Inferior parietal cortex (tissue), 1 donor: Measurements from ENCODE around the gene NFATC1.

ENCODE experiments used
- DNase-seq: peaks from one replicate; pipeline ENCODE4 v3.0.0-alpha.2; 2016; ENCODE audit errors: extremely low spot score

NFATC1 gene

DNA sequence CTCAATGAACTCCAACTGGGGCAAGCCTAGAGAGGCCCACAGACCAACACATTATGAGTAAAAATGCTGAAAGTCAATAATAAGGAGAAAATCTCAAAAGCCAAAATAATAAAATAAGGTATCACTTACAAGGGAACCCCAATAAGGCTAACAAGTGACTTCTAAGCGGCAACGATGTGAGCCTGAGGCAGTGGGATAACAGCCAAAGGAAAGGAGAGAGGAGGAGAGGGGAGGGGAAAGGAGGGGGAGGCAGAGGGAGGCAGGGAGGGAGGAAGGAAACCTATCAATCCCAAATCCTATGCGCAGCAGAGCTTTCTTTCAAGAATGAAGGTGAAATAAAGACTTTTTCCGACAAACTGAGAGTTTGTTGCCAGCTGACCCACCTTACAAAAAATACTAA is 6.0 kb upstream of the NFATC1 start:
- DNase-seq = no peak

DNA sequence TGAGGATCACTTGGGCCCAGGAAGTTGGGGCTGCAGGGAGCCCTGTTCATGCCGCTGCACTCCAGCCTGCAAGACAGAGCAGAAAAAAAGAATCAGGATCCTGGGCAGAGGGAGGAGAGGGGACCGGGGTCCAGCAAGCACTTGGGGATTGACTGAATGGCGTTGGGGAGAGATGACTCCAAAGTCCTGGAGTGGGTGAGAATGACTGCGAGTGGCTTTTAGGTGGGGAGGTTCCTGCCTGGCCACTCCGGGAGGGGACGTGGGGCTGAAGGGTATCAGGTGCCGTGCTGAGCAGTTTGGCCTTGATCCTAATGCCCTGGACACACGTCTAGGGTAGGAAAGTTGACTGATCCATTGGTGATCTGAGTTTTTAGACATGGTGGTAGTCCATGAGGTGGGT is 3.5 kb upstream of the NFATC1 start:
- DNase-seq = no peak

DNA sequence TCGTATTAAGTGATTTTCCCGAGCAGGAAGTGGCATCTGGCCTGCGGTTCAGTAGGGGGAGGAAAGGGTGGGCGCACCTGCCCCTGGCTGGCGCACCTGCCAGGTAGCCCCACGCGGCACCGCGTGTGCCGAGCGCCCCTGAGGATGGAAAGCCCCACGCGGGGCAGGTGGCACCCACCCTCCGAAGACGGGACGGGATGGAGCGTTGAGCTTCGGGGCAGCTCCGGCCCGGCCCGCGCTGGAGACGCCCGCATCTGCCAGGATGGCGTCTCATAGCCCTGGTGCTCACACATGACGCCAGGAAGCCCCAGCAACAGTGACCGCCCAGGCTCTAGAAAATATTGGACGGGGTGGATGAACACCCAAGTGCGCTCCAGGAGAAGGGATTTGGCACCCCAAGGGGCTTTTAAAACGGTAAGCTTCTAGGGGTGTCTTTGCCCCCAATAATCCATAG is 2.5 kb upstream of the NFATC1 start:
- no peak for DNase-seq

DNA sequence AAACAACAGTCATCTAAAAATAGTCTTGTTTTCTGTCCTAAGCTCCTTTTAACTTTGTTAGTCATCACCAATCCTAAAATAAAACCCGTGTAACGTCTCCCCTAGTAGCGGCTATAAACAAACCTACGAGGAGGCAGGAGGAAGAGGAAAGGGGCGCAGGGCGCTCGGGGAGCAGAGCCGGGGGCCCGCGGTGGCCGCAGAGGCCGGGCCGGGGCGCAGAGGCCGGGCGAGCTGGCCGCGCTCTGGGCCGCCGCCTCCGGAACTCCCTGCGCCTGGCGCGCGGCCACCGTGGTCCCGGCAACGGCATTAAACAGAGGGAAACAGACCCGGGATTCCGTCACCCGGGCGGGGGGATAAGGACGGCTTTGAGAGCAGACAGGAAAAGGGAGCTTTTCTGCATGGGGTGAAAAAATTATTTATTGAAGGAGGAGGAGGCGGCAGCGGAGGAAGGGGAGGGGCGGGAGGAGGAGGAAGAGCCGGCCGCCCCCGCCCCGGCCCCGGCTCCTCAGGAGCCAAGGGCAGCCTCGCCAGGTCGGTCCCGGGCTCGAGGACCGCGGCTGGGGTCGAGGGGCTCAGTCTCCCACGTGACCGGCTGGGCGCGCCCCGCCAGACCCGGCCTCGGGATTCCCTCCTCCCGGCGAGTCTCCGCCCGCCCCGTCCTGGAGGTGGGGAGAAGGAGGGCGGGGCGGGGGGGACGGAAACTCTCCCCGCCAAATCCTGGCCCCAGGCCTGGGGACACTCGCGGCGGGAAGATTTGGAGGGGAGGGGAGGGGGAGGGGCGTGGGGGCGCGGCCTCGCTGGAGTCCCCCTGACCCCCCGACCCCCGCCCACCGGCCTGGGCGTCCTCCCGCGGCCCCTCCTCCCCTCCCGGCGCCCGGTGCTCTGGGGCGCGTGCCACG is 1.8 kb upstream of the NFATC1 start:
- no peak for DNase-seq

DNA sequence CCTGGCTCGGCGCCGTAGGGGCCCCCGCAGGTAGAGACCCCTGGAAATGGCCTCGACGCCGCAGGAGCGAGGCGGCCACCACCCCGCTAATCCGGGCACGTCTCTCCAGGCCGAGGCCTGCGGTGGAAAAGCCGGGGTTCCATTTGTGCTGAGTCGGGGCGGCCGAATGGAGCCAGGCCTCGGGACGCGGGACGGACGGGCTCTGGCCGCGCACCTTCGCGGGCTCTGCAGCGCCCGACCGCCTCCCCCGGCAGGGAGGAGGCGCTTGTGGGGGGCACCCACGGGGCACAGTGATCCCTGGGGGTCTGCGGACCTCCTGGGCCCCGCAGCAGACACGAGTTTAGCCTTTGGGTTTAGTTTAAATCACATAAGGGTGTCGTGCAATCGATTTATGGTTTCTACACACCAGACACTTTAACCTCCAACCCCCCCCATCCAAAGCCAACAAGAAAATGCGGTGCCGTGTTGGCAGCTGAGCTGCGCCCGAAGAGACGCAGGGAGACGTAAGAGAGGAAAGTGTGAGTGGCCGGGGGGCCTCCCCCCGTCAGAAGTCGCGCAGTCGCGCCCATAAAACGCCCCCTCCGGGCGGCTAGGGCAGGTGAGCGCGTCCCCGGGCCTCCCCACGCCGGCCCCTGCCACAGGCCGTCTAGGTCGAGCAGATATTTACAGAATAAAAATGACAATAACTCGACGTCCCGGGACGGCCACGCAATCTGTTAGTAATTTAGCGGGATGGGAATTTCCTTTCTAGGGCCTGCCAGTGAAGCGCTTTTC is 1.0 kb upstream of the NFATC1 start:
- no peak for DNase-seq

DNA sequence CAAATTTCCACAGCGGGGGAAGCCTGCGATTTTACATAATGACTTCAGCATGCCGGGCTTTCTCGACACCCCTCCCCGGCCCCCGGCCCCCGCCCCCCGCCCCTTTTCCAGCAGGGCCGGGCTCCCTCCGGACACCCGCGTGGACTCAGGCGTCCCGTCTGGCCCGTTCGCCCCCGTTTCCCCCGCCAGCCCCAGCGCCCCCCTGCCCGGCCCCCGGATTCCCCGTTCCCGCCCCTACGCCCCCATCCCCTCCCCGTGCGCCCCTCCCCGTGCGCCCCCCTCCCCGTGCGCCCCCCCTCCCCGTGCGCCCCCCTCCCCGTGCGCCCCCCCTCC is 456 bp upstream of the NFATC1 start:
- no peak for DNase-seq

DNA sequence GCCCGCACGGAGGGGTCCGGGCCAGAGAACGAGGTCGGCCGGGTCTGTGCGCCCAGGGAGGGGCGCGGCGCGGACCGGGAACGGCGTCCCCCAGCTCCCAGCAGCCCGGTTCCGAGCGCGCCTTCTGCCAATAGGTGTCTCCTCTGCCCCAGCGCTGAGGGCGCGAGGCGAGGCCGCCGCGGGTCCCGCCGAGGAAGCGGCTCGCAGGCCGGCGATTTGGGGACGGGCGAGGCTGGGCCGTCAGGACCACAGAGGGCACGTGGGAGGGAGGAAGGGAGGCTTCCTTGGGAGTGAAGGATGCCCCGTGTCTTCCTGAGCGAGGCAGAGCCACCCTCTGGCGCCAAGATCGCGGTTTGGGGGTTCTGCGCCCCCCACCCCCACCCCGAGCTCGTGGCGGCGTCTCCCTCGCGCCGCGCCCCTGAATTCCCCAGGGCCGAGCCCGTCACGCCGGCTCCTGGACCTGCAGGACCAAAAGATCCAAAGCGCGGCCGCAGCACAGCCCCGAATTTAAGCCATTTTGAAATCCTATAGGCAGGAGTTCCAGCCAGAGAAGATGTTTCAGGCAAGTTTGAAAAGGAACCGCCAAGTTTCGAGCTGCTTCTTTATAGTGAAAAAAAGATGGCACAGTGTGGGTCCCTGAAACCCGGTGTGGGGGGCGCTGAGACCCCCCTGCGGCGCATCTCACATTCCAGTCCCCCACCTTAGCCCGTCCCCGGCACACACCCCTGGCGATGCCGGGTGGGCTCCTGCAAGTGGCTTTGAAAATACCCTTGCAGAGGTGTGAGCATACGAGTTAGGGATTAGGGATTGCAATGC is 909 bp downstream of the NFATC1 start:
- DNase-seq = no peak

DNA sequence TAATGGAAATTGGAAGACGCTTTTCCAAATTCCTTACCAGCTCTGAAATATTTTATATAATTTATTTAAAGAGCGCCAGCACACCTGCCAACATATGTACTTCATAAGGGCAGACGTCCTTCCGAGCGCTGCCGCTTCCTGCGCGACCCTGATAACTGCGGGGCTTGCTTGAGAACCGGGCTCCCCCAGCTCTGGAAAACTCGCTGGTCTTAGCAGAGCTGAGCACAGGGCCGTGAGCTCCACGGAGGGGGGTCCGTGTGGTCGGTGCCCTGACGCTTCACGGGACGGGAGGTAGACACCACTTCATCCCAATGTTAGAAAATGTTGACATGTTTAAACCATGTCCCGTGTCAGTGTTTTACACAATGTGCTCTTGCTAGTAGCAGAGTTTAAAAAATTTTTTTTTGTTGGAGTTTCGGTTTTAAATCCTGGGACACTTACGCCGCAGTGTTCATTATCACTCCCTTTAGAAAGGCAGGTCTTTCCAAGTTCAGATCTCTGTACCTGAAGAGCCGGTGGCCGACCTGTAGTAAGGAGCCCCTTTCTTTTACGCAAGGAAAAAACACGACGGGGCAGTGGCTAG is 1.6 kb downstream of the NFATC1 start:
- DNase-seq = no peak

DNA sequence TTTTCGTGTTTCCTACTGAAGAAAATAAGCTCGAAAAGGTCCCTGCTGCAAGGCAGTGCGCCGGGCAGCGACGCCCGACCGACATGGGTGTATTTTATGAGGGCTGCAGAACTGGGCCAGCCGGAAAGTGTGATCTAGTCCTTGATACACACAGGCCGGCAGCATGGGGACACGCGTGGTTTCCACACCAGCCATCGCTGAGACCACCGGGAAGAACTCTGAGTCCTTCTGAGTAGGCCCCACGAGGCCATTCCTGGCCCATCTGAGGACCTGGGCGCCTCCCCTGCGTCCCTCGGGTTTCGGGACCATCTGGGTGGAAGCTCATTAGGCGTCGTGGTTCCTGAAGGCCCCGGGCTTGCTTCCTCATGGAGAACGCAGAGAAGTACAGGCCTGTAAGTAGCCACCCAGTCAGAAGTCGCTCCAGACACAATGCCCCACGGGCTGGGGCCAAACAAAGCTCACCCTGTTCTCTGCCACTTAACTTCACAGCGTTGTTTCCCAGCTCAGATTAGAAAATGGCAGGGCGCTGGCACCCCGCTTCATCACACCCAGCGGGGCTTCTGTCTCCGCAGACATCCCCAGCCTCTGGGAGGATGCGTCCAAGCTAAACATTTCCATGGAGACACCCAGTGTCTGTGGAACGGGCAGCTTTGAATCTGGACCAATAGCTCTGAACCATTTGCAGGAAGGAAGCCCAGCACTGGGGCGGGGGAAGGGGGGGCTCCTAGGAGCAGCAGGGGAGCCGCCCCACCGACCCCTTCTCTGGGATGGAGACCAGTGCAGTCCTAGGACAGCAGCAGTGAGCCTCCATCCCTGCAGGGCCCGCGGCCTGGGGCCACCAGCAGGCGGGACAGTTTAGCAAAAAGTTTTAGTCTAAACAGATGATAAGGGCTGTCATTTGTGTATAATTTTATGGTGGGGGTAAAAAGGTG is 2.4 kb downstream of the NFATC1 start:
- DNase-seq = no peak

DNA sequence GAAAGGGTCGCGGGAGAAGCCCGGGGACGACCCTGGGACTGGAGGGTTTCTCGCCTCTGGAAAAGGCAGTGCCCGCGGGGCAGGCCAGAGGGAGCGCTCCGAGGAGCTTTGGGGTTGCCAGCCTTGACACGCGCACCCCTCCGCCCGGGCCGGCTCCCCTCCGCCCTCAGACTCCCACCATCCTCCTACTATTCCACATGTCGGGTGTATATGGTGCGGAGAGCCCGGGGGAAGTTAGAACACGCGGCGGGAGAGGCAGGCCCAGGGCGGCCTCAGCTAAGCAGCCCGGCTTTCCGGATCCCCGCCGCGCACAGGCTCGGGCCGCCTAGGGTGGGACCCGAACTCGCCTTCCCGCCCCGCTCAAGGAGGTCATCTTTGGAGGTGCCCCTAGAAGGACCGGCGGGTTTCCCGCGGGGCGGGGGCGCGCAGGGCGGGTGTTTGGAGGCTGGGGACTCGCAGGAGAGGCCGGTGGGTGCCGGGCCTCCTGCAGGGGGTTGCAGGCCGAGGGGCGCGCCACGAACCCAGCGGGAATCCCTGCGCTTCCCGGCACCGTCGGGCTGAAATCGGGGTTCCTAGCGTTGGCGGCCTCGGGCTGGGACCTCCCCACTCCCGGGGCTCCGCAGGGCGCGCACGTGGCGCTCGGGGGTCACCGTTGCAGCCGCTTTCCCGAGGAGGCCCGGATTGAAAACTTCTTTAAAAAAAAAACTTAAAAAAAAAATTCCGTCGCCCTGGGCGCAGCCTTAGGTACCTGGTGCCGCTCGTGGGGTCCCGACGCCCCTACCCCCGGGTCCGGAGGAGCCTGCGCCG is 3.7 kb downstream of the NFATC1 start:
- DNase-seq = no peak

DNA sequence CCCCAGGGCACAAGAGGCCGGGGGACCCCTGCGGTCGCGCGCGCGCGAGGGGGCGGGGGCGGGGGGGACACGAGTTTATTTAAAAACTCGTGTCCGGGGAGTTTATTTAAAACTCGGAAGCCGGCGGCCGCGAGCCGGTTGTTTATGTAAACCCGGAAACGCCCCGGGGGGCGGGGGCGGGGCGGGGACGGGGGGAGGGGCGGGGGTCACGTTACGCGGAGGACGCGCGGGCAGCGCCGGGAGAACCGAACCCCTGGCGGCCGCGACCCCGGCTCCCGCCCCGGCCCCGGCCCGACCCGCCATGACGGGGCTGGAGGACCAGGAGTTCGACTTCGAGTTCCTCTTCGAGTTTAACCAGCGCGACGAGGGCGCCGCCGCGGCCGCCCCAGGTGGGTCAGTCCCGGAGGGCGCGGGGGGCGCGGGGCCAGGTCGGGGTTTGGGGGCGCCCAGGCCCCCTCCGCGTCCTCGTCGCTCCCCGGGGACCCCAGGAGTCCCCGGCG is 4.4 kb downstream of the NFATC1 start:
- no peak for DNase-seq

DNA sequence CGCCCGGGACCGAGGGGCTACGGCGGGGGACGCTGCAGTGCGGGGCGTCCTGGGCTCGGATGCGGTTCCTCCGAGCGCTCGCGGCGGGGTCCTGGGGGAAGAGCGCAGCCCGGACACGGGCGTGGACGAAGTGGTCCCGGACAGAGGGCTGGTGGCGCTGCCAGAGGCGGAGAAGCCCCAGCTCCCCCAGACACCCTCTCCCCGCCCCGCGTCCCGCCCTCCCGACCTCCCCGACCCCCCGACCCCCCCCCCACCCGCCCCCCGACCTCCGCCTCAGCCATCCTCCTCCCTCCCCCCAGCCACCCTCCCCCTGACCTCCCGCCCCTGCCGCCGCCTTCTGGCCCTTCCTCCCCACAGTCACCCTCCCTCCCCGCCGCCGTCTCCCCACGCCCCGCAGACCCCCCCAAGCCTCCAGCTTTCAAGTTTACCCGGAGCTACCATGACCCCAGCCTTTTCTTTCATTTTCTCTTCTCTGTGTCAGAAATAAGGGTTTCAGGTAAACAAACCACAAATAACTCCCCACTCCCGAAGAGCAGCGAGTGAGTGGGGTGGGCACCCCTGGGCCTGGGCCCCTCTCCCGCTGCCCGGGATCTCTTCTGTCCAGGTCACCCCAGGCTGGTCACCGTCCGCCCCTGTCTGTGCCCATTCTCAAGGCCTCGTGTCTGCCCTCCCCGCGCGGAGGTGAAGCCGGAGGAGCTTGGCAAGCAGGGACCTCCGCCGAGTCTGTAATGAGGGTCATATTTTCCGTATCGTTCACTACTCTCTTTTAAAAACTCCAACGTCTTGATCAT is 5.1 kb downstream of the NFATC1 start:
- no peak for DNase-seq

DNA sequence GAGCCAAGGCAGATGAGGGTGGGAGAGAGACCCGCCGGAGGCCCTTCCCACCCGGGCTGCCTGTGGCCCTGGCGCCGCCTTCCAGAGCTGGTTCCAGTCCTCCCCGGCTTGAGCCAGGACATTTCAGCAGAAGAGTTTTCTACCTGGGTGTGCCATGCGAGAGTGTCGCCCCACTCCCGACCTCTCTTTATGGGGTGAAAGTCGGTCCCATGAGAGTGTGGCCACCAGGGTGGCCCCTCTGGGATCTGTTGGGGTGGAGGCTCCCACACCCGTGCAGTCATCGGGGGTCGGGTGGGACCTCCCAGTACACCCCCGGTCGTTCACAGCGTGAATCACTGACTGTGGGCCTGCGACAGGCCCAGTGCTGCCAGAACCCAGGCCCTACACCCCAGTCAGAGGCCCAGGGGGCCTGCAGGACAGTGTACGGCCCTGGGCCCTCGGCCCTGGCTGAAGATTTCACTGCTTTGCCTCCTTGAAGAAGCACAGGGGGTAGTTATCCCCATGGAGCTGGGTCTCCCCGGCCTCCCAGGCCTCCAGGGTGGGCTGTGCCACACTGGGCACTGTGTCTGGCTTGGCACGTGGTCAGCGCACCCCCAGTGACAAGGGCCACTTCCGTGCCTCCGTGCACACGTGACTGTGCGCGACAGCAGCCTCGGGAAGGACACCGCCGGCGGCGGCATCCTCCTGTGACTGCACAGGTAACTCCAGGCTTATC is 5.9 kb downstream of the NFATC1 start:
- no peak for DNase-seq

DNA sequence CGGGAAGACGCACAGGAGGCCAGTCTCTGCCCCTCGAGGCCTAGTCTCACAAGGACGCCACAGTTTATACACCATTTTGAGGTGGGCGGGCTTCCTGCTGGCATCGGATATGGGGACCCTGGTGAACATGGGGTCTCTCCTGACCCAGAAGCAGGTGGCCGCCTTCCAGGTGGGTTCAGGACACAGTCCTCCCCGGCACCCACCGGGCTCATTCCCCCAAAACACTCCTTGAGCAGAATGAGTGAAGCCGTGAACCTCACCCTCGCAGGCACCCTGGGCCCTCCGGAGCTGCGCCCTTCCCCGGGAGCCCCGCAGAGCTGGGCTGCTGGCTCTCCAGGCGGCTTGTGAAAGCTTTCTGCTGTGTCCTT is 6.5 kb downstream of the NFATC1 start:
- DNase-seq = no peak

DNA sequence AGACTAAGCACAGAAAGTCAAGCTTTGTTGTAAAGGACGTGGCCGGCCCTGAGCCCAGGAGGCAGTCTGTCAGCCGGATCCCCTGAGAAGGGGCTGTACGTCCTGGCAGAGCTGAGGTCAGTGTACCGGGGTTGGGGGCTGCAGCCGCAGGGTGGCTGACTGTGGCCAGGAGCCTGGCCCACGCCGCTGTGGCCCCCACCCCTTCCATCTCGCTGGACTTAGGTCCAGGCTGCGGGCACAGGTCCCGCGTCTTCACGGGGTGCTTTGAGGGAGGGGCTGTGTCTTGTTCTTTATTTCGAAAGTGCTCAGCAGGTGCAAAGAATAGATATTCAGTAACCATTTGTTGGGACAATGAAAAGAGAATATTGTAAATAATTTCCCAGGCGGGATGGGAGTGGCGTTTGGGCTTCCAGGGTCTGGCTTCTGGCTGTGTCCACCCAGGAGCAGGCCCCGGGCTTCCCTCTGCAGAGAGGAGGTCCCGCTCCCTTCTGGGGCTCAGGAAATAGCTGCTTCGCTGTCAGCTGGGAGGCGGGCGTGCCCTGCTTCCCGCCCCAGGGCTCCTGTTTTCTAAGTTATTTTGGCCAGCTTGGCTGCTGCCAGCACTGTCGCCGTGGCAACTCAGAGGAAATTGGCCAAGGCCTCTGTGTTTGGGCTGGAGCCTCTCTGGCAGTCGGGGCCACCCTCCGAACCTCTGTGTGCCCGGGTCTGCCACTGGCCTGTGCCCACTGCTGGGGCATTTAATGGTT is 7.4 kb downstream of the NFATC1 start:
- DNase-seq = no peak

DNA sequence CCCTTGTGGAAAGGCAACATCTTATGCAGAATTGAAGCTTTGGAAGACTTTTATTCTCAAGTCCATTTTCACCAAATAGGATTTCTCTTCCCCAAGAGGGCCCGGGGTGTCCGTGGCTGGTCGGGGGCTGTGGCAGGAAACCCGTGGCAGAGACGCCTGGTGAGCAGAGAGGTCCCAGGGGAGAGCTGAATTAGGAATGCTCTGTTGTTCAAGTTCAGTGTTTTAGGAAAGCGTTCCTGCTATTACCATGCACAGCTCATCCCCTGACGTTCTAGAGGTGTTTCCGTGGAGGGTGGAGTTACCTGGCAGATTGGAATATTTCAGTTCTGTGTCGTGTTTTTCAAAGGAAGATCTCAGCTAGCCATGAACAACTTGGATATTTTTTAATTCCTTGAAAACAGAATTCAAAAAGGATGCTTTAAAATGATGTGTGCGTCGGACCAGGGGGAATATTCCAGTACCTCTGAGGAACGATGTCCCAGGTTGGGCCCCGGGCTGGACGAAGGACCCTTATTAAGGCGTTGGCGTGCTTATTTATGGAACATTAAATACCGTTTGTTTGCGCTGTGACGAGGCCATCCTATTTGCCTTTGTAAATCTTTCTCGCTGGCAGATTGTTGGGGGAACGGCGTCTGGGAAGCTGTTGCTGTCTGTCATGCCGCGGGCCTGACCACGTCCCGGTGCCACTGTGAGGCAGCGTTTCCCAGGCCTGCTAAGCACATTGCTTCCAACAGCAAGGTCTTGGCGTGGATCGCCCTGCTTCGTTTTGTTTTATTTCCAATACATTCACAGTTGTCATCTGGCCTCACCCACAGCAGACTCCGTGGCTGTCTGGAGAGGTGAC is 8.2 kb downstream of the NFATC1 start:
- DNase-seq = no peak

DNA sequence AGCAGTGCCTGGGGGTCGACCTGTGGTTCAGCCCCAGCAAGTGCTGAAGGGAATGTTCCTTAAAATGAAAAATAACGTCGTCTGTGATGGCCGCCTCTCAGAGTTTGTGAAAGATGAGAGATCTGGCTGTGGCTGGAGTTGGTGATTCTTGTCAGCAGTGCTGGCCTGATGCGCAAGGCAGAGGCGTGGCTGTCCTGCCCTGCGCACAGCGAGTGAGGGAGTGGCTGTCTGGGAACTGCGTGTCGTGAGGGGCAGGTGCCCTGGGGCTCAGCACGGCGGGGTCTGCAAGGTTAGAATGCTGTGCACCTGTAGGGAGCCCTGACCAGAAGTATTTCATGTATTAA is 8.8 kb downstream of the NFATC1 start:
- no peak for DNase-seq
